Epidermal melanocyte (primary cell): ENCODE data around the gene CNOT8.
"Not testable (repeated sequence)": the region's sequence is repeated elsewhere in the genome, so short reads cannot be mapped to it uniquely, and the experiment has no call there.

ENCODE experiments used
- DNase-seq: peaks from one replicate; pipeline ENCODE4 v3.0.0; 2011; ENCODE audit warnings: low spot score; ENCODE audit not compliant: insufficient read length

Gene CNOT8

DNA sequence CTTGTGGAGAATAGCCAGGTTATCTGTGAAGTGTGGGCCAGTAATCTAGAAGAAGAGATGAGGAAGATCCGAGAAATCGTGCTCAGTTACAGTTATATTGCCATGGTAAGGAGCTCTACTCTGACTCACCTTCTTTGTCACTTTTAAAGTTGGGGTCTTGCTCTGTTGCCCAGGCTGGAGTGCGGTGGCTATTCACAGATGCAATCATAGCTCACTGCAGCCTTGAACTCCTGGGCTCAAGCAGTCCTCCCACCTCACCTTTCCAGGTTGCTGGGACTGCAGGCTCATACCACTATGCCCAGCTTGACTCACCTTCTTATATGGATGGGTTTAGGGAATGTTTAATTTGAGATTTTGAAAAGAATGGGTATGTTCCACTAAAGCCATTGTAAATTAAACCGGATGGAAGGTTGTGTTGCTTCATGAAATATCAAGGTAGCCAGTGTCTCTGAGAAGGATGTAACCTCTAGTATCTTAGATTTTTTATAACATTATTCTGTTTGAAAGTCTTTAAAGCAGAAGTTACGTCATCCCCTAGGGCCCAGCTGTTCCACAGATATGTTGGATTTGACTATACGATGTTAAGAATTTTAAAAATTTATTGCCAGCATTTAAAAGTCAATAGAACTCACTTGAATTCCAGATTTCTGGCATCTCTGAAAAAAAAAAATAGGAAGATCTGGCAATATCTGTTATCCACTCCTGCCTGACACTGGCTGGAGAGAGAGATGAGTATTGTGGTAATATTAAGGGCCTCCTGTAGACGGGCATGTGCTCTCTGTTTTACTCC lies 5.1 kb downstream of the CNOT8 start:
- no peak for DNase-seq

DNA sequence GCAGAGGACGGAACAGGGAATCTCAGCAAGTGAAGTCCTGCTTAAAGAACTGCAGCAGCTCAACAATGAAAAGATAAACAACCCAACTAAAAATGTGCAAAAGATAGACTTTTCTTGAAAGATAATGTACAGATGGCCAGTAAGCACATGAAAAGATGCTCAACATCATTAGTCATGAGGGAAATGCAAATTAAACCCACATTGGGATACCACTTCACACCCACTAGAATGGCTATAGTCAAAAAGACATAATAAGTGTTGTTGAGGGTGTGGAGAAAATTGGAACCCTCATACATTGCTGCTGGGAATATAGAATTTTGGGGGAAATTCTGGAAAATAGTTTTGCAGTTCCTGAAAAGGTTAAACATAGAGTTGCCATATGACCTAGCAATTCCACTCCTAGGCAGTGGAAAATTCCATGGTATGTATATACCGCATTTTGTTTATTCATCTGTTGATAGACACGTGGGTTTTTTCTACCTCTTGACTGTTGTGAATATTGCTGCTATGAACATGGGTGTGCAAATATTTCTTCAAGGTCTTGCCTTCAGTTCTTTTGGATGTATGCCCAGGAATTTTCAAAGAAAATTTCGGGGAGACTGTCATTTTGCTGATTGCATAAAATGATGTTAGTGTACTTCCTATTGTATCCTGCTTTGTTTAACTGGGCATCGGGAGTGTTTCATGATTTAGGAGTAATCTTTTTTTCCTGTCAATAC lies 7.2 kb downstream of the CNOT8 start:
- DNase-seq, result no peak

- DNase-seq, result no peak
Measured at GRCh38 chr5:154866841-154867240, 8.4 kb downstream of the CNOT8 start.

DNA sequence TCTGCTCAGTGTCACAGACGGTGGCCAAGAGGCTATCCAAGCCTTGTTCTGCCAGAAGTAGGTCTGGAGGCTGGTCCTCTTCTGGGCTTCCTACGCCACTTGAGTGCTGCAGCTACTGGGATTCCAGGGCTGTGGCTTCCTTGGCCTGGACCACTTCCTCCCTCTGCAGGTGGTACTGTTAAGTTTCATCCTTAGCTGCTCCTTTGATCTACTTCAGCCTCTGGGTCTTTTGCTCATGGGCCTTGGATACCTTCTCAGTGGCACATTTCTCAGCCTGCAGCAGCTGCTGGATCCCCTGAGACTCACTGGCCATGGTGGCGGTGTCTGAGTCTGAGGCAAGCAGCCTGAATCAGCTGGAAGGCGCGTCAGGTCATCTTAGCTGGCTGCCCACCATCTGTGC lies 10.3 kb downstream of the CNOT8 start:
- no peak for DNase-seq

DNA sequence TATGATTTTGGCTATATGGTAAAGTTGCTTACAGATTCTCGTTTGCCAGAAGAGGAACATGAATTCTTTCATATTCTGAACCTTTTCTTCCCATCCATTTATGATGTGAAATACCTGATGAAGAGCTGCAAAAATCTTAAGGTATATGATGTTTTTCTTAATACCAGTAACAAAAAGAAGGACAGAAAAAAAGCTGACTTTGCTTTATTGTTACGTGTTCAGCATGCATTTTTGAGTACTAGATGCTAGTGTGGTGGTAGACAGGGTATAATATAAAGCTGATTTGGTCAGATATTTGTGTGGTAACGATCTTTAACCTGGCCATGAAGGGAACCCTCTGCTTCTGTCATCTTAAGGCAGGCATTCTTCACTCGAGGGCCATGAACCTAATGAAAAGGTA lies 13.3 kb downstream of the CNOT8 start:
- DNase-seq, result no peak

DNA sequence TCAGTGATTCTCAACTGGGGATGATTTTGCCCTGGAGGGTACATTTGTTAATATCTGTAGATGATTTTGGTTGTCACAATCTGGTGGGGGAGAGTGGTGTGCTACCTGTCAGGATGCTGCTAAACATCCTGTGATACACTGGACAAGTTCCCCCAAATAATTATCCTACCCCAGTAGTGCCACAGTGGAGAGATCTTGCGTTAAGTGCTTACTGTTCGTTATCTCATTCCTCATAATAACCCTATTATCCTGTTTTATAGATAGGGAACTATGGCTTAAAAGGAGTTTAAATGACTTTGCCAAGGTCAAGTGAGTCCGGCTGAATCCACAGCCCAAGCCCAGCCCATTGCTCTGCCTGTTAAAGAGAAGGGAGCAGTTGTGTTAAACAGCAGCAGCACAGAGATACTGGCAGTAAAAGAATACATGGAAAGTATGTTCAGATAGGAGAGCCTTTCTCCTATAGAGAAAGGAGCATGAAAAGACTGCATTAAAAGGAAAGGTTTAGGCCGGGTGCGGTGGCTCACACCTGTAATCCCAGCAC lies 15.4 kb downstream of the CNOT8 start:
- DNase-seq, result no peak

- no peak for DNase-seq
Measured at GRCh38 chr5:154878642-154879335, 20.4 kb downstream of the CNOT8 start.

DNA sequence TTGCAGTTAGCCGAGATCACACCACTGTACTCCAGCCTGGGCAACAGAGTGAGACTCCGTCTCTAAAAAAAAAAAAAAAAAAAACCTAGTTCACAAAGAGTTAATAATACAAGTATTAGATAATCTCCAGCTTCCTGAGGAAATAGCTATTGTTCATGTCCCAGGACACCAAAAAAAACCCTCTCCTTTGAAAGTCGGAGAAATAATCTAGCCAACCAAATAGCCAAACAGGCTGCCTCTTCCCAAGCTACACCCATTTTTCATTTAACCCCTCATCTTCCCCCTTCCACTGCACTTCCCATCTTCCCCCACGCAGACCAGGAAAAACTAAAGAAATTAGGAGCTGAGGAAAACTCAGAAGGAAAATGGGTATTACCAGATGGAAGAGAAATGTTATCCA lies 23.6 kb downstream of the CNOT8 start:
- no peak for DNase-seq

GRCh38 chr5:154884424-154884823 lies 26.0 kb downstream of the CNOT8 start:
- DNase-seq, result no peak

DNA sequence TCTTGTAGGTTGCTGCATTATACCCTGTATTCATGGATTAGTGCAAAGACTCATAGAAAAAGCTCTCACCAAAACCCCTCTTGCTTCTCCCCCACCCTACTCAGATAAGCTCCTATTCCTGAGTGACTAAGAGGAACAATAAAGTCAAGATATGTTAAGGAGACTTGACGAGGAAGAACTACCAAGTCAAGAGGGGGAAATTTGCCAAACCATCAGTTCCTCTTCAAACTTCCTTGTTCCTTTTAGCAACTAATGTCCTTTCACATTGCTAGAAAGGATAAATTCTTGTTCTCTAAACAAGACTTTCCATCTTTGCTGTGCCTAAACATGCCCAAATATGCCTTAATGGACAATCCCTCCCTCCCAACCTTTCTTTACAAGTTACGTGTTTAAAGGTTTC lies 27.0 kb downstream of the CNOT8 start:
- DNase-seq, result no peak

DNA sequence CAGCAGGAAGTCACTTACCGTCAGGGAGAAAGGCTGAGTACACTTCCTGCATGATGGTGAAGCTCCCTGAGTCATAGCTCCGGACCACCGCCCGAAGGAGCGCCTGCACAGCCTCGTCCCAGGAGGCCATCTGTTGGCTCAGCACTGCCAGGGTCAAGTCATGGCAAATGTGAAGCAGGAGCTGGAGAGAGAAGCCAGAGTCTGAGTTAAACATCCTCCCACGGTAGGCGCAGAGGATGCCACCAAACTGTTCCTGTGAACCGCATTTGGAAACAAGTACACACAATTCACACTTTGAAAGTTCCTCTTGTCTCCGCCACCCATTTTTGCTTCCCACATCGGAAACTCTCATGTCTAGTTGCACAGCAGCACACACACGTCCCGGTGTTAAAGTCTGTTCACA lies 33.9 kb downstream of the CNOT8 start:
- DNase-seq, result no peak

- no peak for DNase-seq
Measured at GRCh38 chr5:154893381-154893780, 35.0 kb downstream of the CNOT8 start.

DNA sequence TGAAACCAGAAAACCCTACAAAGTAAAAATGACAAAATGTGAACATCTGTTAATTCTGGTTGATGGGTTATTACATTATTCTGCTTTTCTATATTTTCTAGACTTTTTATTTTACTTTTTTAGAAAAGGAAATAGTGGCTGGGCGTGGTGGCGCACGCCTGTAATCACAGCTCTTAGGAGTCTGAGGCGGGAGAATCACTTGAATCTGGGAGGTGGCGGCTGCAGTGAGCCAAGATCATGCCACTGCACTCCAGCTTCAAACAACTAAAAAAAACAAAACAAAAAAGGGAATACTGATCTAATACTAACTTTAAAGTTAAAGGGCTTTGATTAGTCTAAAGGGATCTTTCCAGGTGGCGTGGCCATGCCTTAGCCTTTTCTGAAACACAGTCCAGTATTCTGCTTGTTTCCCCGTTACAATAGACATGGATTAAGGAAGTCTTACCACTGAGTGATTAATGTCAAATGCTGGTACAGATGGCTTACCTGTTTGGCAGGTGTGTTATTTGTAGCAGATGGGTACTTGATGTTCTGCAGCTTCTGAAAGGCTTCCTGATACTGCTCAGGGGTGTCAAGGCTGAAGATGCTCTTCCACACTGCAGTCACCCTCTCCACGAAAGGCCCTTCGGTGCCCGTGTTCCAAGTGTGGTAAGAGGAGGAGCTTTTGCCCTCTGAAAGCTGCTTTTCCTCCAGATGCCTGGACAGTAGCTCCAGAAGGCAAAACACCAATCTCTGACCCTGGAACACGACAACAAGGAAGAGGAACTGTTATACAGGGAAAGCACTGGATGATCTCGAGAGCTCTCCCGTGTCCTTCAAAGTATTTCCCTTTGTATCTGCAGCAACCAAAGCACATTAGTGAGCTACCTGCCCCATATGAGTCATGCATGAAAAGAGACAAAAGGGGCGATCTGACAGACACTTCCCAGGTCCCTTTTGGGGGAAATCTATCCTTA lies 37.5 kb downstream of the CNOT8 start:
- DNase-seq, result no peak

GRCh38 chr5:154896562-154897165 lies 38.2 kb downstream of the CNOT8 start:
- no peak for DNase-seq

- DNase-seq, result no peak
Measured at GRCh38 chr5:154898210-154898609, 39.8 kb downstream of the CNOT8 start.

DNA sequence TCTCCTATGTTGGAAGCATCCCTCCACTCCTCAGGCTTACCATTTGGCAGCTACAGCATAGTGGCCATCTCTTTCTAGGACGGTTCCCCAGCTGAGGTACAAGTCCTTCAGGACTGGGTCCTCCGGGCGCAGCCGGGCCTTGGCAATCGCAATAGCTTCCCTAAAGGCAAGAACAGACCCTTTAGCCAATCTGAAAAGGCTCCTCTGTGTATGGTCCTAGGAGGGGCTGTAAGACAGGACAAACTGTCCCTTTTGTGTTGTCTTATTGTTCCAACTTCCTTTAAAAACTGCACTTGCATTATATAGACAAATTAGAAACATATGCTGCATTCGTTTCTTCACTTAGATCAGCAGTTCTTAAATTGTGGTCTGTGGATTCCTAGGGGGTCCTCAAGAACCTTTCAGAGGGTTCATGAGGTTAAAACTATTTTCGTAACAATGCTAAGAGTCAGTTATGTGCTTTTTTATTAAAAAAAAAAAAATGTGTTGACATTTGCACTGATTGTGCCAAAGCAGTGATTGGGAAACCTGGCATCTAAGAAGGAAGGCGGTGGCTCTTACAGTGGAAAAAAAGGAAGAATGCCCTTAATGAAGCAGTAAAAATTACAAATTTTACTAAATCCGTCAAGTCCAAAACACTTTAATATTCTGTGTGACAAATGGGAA lies 40.9 kb downstream of the CNOT8 start:
- no peak for DNase-seq

DNA sequence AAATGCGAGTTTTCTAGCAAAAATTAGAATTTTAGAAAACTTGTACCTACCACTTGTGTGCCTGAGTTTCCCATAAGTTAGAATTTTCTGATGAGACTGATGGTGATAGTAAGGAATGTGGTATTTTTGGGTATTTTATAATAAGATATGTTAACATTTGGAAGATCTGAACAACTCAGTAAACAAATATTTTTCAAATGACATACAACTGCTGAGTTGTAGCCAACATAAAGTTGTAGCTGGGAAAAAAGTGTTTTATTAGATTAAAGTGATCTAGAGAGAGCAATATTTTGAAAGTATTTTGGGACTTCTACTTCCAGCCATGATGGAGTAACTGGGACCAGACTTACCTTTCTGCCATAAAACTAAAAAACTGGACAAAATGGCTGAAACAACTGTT lies 41.6 kb downstream of the CNOT8 start:
- no peak for DNase-seq

- no peak for DNase-seq
Measured at GRCh38 chr5:154901276-154901675, 42.8 kb downstream of the CNOT8 start.

GRCh38 chr5:154901913-154902312 lies 43.5 kb downstream of the CNOT8 start:
- no peak for DNase-seq

DNA sequence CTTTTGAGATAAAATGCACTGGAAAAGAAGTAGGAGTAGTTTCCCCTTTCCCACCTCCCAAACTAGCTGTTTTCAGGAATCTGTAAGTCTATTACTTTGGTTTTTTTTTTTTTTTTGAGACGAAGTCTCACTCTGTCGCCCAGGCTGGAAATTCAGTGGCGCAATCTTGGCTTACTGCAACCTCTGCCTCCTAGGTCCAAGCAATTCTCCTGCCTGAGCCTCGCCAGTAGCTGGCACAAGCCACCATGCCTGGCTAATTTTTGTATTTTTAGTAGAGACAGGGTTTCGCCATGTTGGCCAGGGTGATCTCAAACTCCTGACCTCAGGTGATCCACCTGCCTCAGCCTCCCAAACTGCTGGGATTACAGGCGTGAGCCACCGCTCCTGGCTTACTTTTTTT lies 47.2 kb downstream of the CNOT8 start:
- DNase-seq, result not testable (repeated sequence)
